Measurements from ENCODE around the gene SLC11A1. TPM values are rescaled to one million over a fixed set of nuclear protein-coding genes. Genes with fewer than 3 reads are reported as not detected.

Gene SLC11A1
- total and polyA plus RNA-seq, 8 donors = 4.2 to 20.4 (median 8.9) TPM; not detected in 1

- Histone ChIP-seq H3K27ac (no peak overlapping the region), H3K27me3 (no peaks in the 10 kb centered on the region), H3K9me3 (no peaks in the 10 kb centered on the region), H3K4me3 (no peak overlapping the region), H3K36me3 (no peaks in the 10 kb centered on the region), H3K4me1 (no peaks in the 10 kb centered on the region)
- TF ChIP-seq POLR2A (IDR thresholded peaks at IDR 0.05) = no peak
- TF ChIP-seq POLR2AphosphoS5 (IDR thresholded peaks at IDR 0.05) = no peak
- no peak for TF ChIP-seq EP300 (IDR thresholded peaks at IDR 0.05)
- TF ChIP-seq CTCF (IDR thresholded peaks at IDR 0.05) = no peak
- intact Hi-C loops (cut with DNase I; ENCODE audit: low total_unique reads) = no loop called here
- 66 to 78% (median 71%) methylated on average over 9 of the region's 9 CpGs for WGBS, 5 donors
- no peak for DNase-seq
These were observed 48.0 kb downstream of the SLC11A1 start for GRCh38 chr2:218429911-218430692.

GRCh38 chr2:218430721-218431120, 48.6 kb downstream of the SLC11A1 start:
- no peaks in the 10 kb centered on the region for H3K36me3 ChIP-seq

GRCh38 chr2:218431878-218432277, 49.8 kb downstream of the SLC11A1 start:
- Histone ChIP-seq H3K4me3 (no peak overlapping the region), H3K27ac (no peak overlapping the region), H3K27me3 (no peaks in the 10 kb centered on the region), H3K36me3 (no peaks in the 10 kb centered on the region), H3K9me3 (no peaks in the 10 kb centered on the region), H3K4me1 (no peaks in the 10 kb centered on the region)
- intact Hi-C loops (cut with DNase I; ENCODE audit: low total_unique reads) = no loop called here
- no peak for DNase-seq
- whole genome bisulfite sequencing, 5 donors = 80 to 94% (median 89%) methylated on average over 7 to 10 of the region's 10 CpGs
- TF ChIP-seq POLR2AphosphoS5 (IDR thresholded peaks at IDR 0.05) (no peak), EP300 (IDR thresholded peaks at IDR 0.05) (no peak), CTCF (IDR thresholded peaks at IDR 0.05) (no peak), POLR2A (IDR thresholded peaks at IDR 0.05) (no peak)

More at GRCh38 chr2:218430721-218431120, 48.6 kb downstream of the SLC11A1 start:
- intact Hi-C loops (cut with DNase I; ENCODE audit: low total_unique reads) = no loop called here
- no peaks in the 10 kb centered on the region for H3K27me3 ChIP-seq
- H3K4me3 ChIP-seq = no peak overlapping the region
- H3K4me1 ChIP-seq = no peaks in the 10 kb centered on the region
- no peaks in the 10 kb centered on the region for H3K9me3 ChIP-seq
- 90 to 94% (median 93%) methylated on average over 8 to 11 of the region's 11 CpGs for WGBS, 5 donors
- no peak overlapping the region for H3K27ac ChIP-seq
- TF ChIP-seq POLR2AphosphoS5 (IDR thresholded peaks at IDR 0.05) (no peak), POLR2A (IDR thresholded peaks at IDR 0.05) (no peak), CTCF (IDR thresholded peaks at IDR 0.05) (no peak), EP300 (IDR thresholded peaks at IDR 0.05) (no peak)
- DNase-seq = no peak

GRCh38 chr2:218432676-218433365, 50.7 kb downstream of the SLC11A1 start:
- WGBS, 5 donors = 89 to 96% (median 95%) methylated on average over 8 of the region's 8 CpGs
- Histone ChIP-seq H3K27ac (no peak overlapping the region), H3K4me1 (peaks cover 0 to 7% (median 3%) of the 10 kb centered on the region in 4 donors), H3K27me3 (no peaks in the 10 kb centered on the region), H3K9me3 (no peaks in the 10 kb centered on the region), H3K36me3 (no peaks in the 10 kb centered on the region), H3K4me3 (no peak overlapping the region)
- no peak for DNase-seq
- no peak for TF ChIP-seq CTCF (IDR thresholded peaks at IDR 0.05)
- intact Hi-C loops (cut with DNase I; ENCODE audit: low total_unique reads) = no loop called here

Data from stomach (tissue), 9 donors.